WTC11 (cell line): ENCODE data around the gene LINC01488. TPM values are rescaled to one million over a fixed set of nuclear protein-coding genes. Genes with fewer than 3 reads are reported as not detected.

Source experiments
- CREB1 ChIP-seq: sonication (generic); formaldehyde crosslinking; IDR thresholded peaks from 2 replicates; pipeline ENCODE4 v1.8.0; 2023; ENCODE audit warnings: mild to moderate bottlenecking, missing genetic modification reagents
- ELF4 ChIP-seq: sonication (generic); formaldehyde crosslinking; IDR thresholded peaks from 2 replicates; pipeline ENCODE4 v1.8.1; 2022; ENCODE audit warnings: low read depth, mild to moderate bottlenecking, moderate library complexity, missing genetic modification reagents
- EMX1 ChIP-seq: fragments of 250-450 bp; sonication (Bioruptor Pico); IDR thresholded peaks from 2 replicates; pipeline ENCODE4 v1.8.0; 2021; ENCODE audit warnings: mild to moderate bottlenecking
- FOXK1 ChIP-seq: sonication (generic); formaldehyde crosslinking; IDR thresholded peaks from 2 replicates; pipeline ENCODE4 v1.8.0; 2022; ENCODE audit warnings: mild to moderate bottlenecking, moderate library complexity, missing genetic modification reagents
- FOXP1 ChIP-seq: sonication (generic); formaldehyde crosslinking; IDR thresholded peaks from 2 replicates; pipeline ENCODE4 v1.8.0; 2022; ENCODE audit warnings: missing genetic modification reagents, mild to moderate bottlenecking, moderate library complexity, borderline replicate concordance
- GRHL2 ChIP-seq: fragments of 250-450 bp; sonication (Bioruptor Pico); IDR thresholded peaks from 2 replicates; pipeline ENCODE4 v1.8.0; 2022; ENCODE audit warnings: mild to moderate bottlenecking, moderate library complexity; ENCODE audit not compliant: insufficient replicate concordance, severe bottlenecking
- HMGA2 ChIP-seq: fragments of 250-450 bp; sonication (Bioruptor Pico); IDR thresholded peaks from 2 replicates; pipeline ENCODE4 v1.4.0; 2021; ENCODE audit warnings: mild to moderate bottlenecking, moderate library complexity
- PRRX2 ChIP-seq: fragments of 250-450 bp; sonication (Bioruptor Pico); IDR thresholded peaks from 2 replicates; pipeline ENCODE4 v1.8.0; 2021; ENCODE audit warnings: mild to moderate bottlenecking
- RELA ChIP-seq: sonication (generic); formaldehyde crosslinking; IDR thresholded peaks from 2 replicates; pipeline ENCODE4 v1.8.1; 2022; ENCODE audit warnings: missing genetic modification reagents, mild to moderate bottlenecking, borderline replicate concordance
- SMAD3 ChIP-seq: sonication (generic); formaldehyde crosslinking; IDR thresholded peaks from 2 replicates; pipeline ENCODE4 v1.8.0; 2022; ENCODE audit warnings: missing genetic modification reagents, mild to moderate bottlenecking, borderline replicate concordance
- SMAD4 ChIP-seq: sonication (generic); formaldehyde crosslinking; IDR thresholded peaks from 2 replicates; pipeline ENCODE4 v1.8.0; 2022; ENCODE audit warnings: mild to moderate bottlenecking, missing genetic modification reagents
- SP1 ChIP-seq: sonication (generic); formaldehyde crosslinking; conservative IDR thresholded peaks from 2 replicates; pipeline ENCODE4 v1.8.1; 2022; ENCODE audit warnings: missing genetic modification reagents
- TEAD4 ChIP-seq: sonication (generic); formaldehyde crosslinking; IDR thresholded peaks from 2 replicates; pipeline ENCODE4 v1.8.0; 2022; ENCODE audit warnings: mild to moderate bottlenecking, missing genetic modification reagents
- ZNF121 ChIP-seq: sonication (generic); formaldehyde crosslinking; IDR thresholded peaks from 2 replicates; pipeline ENCODE4 v1.8.0; 2023; ENCODE audit warnings: missing genetic modification reagents
- total RNA-seq: library from RNA; stranded (reverse); gene quantifications from 3 replicates; pipeline ENCODE4 v1.2.3, GENCODE V29; 2021
- TF ChIP-seq, protein P1 (sequence below): fragments of 250-450 bp; sonication (Bioruptor Pico); IDR thresholded peaks from 2 replicates; pipeline ENCODE4 v1.9.0; 2021; ENCODE audit warnings: mild to moderate bottlenecking, borderline replicate concordance
- TF ChIP-seq, protein P2 (sequence below): fragments of 250-450 bp; sonication (Bioruptor Pico); IDR thresholded peaks from 2 replicates; pipeline ENCODE4 v1.9.0; 2021; ENCODE audit warnings: mild to moderate bottlenecking
- TF ChIP-seq, protein P3 (sequence below): sonication (generic); formaldehyde crosslinking; IDR thresholded peaks from 2 replicates; pipeline ENCODE4 v1.8.1; 2022; ENCODE audit warnings: mild to moderate bottlenecking, missing genetic modification reagents, moderate library complexity, borderline replicate concordance
- TF ChIP-seq, protein P4 (sequence below): sonication (generic); formaldehyde crosslinking; IDR thresholded peaks from 2 replicates; pipeline ENCODE4 v1.8.1; 2023; ENCODE audit warnings: mild to moderate bottlenecking, missing genetic modification reagents, borderline replicate concordance
- TF ChIP-seq, protein P5 (sequence below): sonication (generic); formaldehyde crosslinking; IDR thresholded peaks from 2 replicates; pipeline ENCODE4 v1.8.1; 2022; ENCODE audit warnings: mild to moderate bottlenecking, moderate library complexity, missing genetic modification reagents
- TF ChIP-seq, protein P6 (sequence below): sonication (generic); formaldehyde crosslinking; IDR thresholded peaks from 2 replicates; pipeline ENCODE4 v1.8.1; 2023; ENCODE audit warnings: mild to moderate bottlenecking, missing genetic modification reagents
- TF ChIP-seq, protein P7 (sequence below): sonication (generic); formaldehyde crosslinking; IDR thresholded peaks from 2 replicates; pipeline ENCODE4 v1.8.0; 2023; ENCODE audit warnings: missing genetic modification reagents
- TF ChIP-seq, protein P8 (sequence below): sonication (generic); formaldehyde crosslinking; IDR thresholded peaks from 2 replicates; pipeline ENCODE4 v1.8.1; 2023; ENCODE audit warnings: mild to moderate bottlenecking, missing genetic modification reagents, moderate library complexity

LINC01488 gene
- total RNA-seq, 1 experiment from 2014 or later, result not detected

DNA sequence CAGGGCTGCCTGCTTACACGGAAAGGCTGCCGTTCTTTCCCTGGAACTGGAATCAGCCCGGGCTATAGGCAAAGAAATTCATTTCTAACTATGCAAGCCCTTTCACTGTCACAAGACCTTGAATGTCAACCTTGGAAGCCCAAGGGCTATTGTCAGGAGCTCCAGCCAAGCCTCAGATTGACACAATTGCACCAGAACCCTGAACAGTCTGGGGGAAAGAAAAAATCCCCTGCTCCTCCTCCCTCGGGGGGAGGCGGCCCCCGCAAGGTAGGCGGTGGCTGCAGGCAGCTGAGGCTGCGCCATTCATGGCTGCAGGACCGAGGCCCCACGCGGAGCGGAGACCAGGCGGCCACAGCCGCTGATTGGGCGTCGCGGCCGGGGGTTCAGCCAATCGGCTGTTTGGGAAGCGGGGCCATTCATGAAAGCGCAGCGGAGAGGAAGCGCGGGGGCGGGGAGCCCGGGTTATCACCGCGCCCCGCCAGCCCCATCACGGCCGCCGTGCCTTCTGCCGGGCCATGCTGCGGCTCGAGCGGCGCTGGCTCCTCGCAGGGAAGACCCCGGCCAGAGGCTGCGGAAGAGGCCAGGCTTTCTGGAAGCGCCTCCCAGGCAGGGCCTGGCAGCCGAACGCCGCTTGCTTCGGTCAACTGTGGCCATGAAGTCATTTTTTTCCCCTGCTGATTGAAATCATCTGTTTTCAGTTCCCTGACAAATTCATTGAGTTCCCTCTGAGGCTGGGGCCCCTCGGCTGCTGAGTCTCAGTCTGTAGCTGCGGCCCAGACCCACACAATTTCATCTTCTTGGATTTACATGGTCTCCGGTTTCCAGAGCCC, 38.1 kb upstream of the LINC01488 start (continued):
- TF ChIP-seq, protein P1, sequence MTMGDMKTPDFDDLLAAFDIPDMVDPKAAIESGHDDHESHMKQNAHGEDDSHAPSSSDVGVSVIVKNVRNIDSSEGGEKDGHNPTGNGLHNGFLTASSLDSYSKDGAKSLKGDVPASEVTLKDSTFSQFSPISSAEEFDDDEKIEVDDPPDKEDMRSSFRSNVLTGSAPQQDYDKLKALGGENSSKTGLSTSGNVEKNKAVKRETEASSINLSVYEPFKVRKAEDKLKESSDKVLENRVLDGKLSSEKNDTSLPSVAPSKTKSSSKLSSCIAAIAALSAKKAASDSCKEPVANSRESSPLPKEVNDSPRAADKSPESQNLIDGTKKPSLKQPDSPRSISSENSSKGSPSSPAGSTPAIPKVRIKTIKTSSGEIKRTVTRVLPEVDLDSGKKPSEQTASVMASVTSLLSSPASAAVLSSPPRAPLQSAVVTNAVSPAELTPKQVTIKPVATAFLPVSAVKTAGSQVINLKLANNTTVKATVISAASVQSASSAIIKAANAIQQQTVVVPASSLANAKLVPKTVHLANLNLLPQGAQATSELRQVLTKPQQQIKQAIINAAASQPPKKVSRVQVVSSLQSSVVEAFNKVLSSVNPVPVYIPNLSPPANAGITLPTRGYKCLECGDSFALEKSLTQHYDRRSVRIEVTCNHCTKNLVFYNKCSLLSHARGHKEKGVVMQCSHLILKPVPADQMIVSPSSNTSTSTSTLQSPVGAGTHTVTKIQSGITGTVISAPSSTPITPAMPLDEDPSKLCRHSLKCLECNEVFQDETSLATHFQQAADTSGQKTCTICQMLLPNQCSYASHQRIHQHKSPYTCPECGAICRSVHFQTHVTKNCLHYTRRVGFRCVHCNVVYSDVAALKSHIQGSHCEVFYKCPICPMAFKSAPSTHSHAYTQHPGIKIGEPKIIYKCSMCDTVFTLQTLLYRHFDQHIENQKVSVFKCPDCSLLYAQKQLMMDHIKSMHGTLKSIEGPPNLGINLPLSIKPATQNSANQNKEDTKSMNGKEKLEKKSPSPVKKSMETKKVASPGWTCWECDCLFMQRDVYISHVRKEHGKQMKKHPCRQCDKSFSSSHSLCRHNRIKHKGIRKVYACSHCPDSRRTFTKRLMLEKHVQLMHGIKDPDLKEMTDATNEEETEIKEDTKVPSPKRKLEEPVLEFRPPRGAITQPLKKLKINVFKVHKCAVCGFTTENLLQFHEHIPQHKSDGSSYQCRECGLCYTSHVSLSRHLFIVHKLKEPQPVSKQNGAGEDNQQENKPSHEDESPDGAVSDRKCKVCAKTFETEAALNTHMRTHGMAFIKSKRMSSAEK (CRISPR knock-in tag), result no peak
- TF ChIP-seq, protein P2, sequence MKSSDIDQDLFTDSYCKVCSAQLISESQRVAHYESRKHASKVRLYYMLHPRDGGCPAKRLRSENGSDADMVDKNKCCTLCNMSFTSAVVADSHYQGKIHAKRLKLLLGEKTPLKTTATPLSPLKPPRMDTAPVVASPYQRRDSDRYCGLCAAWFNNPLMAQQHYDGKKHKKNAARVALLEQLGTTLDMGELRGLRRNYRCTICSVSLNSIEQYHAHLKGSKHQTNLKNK (CRISPR knock-in tag), result no peak
- TF ChIP-seq RELA (CRISPR knock-in tag) (no peak), TEAD4 (CRISPR knock-in tag) (no peak), SMAD4 (CRISPR knock-in tag) (no peak), ZNF121 (no peak), PRRX2 (CRISPR knock-in tag) (no peak), SP1 (peak; percentile 68), SMAD3 (peak; percentile 49), FOXK1 (CRISPR knock-in tag) (peak; percentile 8; the same call in 1 of the 2 replicates), GRHL2 (CRISPR knock-in tag) (no peak), ELF4 (CRISPR knock-in tag) (0 out of 2 replicates have a peak, but pooled peaks have one; percentile 62), FOXP1 (CRISPR knock-in tag) (peak; percentile 80; the same call in 1 of the 2 replicates), EMX1 (CRISPR knock-in tag) (no peak), HMGA2 (CRISPR knock-in tag) (no peak), CREB1 (CRISPR knock-in tag) (no peak; the same call in 1 of the 2 replicates)
- TF ChIP-seq, protein P3, sequence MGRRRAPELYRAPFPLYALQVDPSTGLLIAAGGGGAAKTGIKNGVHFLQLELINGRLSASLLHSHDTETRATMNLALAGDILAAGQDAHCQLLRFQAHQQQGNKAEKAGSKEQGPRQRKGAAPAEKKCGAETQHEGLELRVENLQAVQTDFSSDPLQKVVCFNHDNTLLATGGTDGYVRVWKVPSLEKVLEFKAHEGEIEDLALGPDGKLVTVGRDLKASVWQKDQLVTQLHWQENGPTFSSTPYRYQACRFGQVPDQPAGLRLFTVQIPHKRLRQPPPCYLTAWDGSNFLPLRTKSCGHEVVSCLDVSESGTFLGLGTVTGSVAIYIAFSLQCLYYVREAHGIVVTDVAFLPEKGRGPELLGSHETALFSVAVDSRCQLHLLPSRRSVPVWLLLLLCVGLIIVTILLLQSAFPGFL (CRISPR knock-in tag), result no peak
- TF ChIP-seq, protein P4, sequence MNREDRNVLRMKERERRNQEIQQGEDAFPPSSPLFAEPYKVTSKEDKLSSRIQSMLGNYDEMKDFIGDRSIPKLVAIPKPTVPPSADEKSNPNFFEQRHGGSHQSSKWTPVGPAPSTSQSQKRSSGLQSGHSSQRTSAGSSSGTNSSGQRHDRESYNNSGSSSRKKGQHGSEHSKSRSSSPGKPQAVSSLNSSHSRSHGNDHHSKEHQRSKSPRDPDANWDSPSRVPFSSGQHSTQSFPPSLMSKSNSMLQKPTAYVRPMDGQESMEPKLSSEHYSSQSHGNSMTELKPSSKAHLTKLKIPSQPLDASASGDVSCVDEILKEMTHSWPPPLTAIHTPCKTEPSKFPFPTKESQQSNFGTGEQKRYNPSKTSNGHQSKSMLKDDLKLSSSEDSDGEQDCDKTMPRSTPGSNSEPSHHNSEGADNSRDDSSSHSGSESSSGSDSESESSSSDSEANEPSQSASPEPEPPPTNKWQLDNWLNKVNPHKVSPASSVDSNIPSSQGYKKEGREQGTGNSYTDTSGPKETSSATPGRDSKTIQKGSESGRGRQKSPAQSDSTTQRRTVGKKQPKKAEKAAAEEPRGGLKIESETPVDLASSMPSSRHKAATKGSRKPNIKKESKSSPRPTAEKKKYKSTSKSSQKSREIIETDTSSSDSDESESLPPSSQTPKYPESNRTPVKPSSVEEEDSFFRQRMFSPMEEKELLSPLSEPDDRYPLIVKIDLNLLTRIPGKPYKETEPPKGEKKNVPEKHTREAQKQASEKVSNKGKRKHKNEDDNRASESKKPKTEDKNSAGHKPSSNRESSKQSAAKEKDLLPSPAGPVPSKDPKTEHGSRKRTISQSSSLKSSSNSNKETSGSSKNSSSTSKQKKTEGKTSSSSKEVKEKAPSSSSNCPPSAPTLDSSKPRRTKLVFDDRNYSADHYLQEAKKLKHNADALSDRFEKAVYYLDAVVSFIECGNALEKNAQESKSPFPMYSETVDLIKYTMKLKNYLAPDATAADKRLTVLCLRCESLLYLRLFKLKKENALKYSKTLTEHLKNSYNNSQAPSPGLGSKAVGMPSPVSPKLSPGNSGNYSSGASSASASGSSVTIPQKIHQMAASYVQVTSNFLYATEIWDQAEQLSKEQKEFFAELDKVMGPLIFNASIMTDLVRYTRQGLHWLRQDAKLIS, result no peak
- TF ChIP-seq, protein P5, sequence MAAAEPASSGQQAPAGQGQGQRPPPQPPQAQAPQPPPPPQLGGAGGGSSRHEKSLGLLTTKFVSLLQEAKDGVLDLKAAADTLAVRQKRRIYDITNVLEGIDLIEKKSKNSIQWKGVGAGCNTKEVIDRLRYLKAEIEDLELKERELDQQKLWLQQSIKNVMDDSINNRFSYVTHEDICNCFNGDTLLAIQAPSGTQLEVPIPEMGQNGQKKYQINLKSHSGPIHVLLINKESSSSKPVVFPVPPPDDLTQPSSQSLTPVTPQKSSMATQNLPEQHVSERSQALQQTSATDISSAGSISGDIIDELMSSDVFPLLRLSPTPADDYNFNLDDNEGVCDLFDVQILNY (CRISPR knock-in tag), result no peak
- TF ChIP-seq, protein P6, sequence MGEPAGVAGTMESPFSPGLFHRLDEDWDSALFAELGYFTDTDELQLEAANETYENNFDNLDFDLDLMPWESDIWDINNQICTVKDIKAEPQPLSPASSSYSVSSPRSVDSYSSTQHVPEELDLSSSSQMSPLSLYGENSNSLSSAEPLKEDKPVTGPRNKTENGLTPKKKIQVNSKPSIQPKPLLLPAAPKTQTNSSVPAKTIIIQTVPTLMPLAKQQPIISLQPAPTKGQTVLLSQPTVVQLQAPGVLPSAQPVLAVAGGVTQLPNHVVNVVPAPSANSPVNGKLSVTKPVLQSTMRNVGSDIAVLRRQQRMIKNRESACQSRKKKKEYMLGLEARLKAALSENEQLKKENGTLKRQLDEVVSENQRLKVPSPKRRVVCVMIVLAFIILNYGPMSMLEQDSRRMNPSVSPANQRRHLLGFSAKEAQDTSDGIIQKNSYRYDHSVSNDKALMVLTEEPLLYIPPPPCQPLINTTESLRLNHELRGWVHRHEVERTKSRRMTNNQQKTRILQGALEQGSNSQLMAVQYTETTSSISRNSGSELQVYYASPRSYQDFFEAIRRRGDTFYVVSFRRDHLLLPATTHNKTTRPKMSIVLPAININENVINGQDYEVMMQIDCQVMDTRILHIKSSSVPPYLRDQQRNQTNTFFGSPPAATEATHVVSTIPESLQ (CRISPR knock-in tag), result no peak
- TF ChIP-seq, protein P7, sequence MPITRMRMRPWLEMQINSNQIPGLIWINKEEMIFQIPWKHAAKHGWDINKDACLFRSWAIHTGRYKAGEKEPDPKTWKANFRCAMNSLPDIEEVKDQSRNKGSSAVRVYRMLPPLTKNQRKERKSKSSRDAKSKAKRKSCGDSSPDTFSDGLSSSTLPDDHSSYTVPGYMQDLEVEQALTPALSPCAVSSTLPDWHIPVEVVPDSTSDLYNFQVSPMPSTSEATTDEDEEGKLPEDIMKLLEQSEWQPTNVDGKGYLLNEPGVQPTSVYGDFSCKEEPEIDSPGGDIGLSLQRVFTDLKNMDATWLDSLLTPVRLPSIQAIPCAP, result peak; percentile 70; the same call in 1 of the 2 replicates
- TF ChIP-seq, protein P8, sequence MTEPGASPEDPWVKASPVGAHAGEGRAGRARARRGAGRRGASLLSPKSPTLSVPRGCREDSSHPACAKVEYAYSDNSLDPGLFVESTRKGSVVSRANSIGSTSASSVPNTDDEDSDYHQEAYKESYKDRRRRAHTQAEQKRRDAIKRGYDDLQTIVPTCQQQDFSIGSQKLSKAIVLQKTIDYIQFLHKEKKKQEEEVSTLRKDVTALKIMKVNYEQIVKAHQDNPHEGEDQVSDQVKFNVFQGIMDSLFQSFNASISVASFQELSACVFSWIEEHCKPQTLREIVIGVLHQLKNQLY (CRISPR knock-in tag), result no peak
